Heart right ventricle (tissue), 16 donors: ENCODE results near the gene PXN. TPM values are rescaled to one million over a fixed set of nuclear protein-coding genes. Genes with fewer than 3 reads are reported as not detected.
"Not testable (repeated sequence)": the region's sequence is repeated elsewhere in the genome, so short reads cannot be mapped to it uniquely, and the experiment has no call there.

Experiments used
- ATAC-seq, 8 donors: fragments of 200-7000 bp; cut with Tn5 transposase; one replicate each; pipeline ENCODE4 v1.9.1; 2020; ENCODE audit warnings: mild to moderate bottlenecking in 8 of 8, moderate library complexity in 8 of 8, moderate number of reproducible peaks in 1 of 8
- DNase-seq, 2 donors: peaks; one replicate each; pipeline ENCODE4 v3.0.0-alpha.2; 2020
- H3K27ac ChIP-seq, 10 donors: fragments of 200-600 bp; sonication (generic) in 2 of 10; one replicate each; pipeline versions ENCODE4 v1.5.0 to v1.8.0; 2020 to 2022; ENCODE audit warnings: mild to moderate bottlenecking in 3 of 10
- H3K27me3 ChIP-seq, 7 donors: fragments of 200-600 bp; one replicate each; pipeline ENCODE4 v1.8.0; 2021 to 2022; ENCODE audit warnings: mild to moderate bottlenecking in 2 of 7
- H3K36me3 ChIP-seq, 9 donors: fragments of 200-600 bp; sonication (generic) in 1 of 9; one replicate each; pipeline versions ENCODE4 v1.5.0 to v1.8.0; 2020 to 2022; ENCODE audit warnings: mild to moderate bottlenecking in 2 of 9
- H3K4me1 ChIP-seq, 9 donors: fragments of 200-600 bp; sonication (generic) in 1 of 9; one replicate each; pipeline versions ENCODE4 v1.5.0 to v1.8.0; 2020 to 2022; ENCODE audit warnings: mild to moderate bottlenecking in 4 of 9
- H3K4me3 ChIP-seq, 10 donors: fragments of 200-600 bp; sonication (generic) in 2 of 10; one replicate each; pipeline versions ENCODE4 v1.5.0 to v1.8.0; 2020 to 2022; ENCODE audit warnings: mild to moderate bottlenecking in 7 of 10, moderate library complexity in 2 of 10
- H3K9me3 ChIP-seq, 11 donors: fragments of 200-600 bp in 10 of 11; sonication (generic) in 2 of 11; one replicate each; pipeline versions ENCODE4 v1.5.0 to v1.8.0; 2013 to 2022; ENCODE audit warnings: mild to moderate bottlenecking in 2 of 11, control low read depth in 1 of 11, moderate library complexity in 1 of 11
- WGBS, 2 donors: extraction: QIAGEN DNeasy Blood & Tissue Kit; methylation state at CpG; one replicate each; pipeline ENCODE4 v1.1.7; 2013; ENCODE audit warnings: inconsistent platforms in 1 of 2; 5-methylcytosine and 5-hydroxymethylcytosine counted together
- intact Hi-C, 10 donors: fragments of 100-400 bp; cut with DNase I; formaldehyde crosslinking; loops; one replicate each; pipeline versions ENCODE4 v1.11.1 to v1.14.2; 2022
- polyA plus RNA-seq, 2 donors: library from polyadenylated mRNA; stranded (reverse); fragments of 200-250 nt; gene quantifications; one replicate each; pipeline ENCODE4 v1.2.3, GENCODE V29; 2013
- total RNA-seq, 10 donors: library from RNA; stranded (reverse); fragmentation: NEBNext Ultra II Directional in 3 of 10; extraction: Animal tissue kit (Norgen Biotek cat#: 25700) in 3 of 10; gene quantifications; one replicate each; pipeline versions ENCODE4 v1.2.1 to v1.2.4, GENCODE V29; 2021 to 2023
- TF ChIP-seq, protein P1 (sequence below), 9 donors: fragments of 200-600 bp; sonication (generic) in 2 of 9; IDR thresholded peaks; one replicate each; pipeline versions ENCODE4 v1.5.0 to v1.8.0; 2021 to 2022; ENCODE audit warnings: antibody characterized with exemption in 9 of 9, mild to moderate bottlenecking in 5 of 9, moderate library complexity in 1 of 9
- donor health status: Arrhythmogenic right ventricular cardiomyopathy.
- donor health status: ischemic (EF 13 %, LVEDD 7.1; RV severe dilation, severe dysfunction).
- donor health status: healthy with polysubstance abuse.
- donor health status: DM: no; HTN: yes; CAD: no.
- donor health status: DM: no; HTN: no; CAD: no.
- donor health status: ischemic (EF 25% LVEDD 6.9; RV normal size, moderate dysfunction).
- donor health status: ischemic (EF 25% LVEDD 5.7; RV mildly dilated, moderate dysfunction).
- donor health status: healthy.
- donor health status: DM: yes; HTN: yes; CAD: no.
- donor health status: Ischemic cardiomyopathy.
- donor health status: ischemic (EF 35%, LVEDD 5.7; RV mildly dilated, moderate dysfunction).
- donor health status: nonischemic (EF 11% LVEDD 7.7; RV severe dilation, severe dysfunction).
- donor health status: DM: yes; HTN: yes; CAD: no.
- donor health status: PGD.
- donor health status: ischemic (EF 29% LVEDD 5.4; RV normal size, mild dysfunction).
- donor health status: nonischemic (EF 23%, LVEDD 6.1; RV moderate dilation, normal function).

PXN gene
- total and polyA plus RNA-seq, 12 donors, result 41.2 to 123 (median 63.3) TPM

DNA sequence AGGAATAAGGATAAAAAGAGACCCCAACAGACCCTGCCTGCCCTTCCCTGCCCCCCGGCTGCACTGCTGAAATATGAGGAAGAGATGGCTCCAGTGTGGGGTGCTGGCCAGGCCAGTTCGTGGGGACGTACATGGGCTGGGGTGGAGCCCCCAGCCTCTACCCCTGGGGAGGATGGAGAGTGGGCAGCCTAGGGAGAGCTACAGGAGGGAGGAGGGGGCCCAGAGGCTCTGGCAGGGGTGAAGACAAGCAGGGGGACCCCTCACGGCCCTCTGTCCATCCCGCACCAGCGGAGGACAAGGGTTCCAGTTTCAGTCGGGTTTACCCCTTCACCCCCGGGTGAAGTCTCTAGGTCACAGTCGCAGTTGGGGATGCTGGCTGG, 53.6 kb downstream of the PXN start:
- Histone ChIP-seq H3K4me1 (no peaks in the 10 kb centered on the region), H3K36me3 (peaks cover 0 to 88% (median 46%) of the 10 kb centered on the region in 9 donors), H3K9me3 (no peaks in the 10 kb centered on the region), H3K4me3 (no peak overlapping the region), H3K27ac (no peak overlapping the region), H3K27me3 (no peaks in the 10 kb centered on the region)
- TF ChIP-seq, protein P1, sequence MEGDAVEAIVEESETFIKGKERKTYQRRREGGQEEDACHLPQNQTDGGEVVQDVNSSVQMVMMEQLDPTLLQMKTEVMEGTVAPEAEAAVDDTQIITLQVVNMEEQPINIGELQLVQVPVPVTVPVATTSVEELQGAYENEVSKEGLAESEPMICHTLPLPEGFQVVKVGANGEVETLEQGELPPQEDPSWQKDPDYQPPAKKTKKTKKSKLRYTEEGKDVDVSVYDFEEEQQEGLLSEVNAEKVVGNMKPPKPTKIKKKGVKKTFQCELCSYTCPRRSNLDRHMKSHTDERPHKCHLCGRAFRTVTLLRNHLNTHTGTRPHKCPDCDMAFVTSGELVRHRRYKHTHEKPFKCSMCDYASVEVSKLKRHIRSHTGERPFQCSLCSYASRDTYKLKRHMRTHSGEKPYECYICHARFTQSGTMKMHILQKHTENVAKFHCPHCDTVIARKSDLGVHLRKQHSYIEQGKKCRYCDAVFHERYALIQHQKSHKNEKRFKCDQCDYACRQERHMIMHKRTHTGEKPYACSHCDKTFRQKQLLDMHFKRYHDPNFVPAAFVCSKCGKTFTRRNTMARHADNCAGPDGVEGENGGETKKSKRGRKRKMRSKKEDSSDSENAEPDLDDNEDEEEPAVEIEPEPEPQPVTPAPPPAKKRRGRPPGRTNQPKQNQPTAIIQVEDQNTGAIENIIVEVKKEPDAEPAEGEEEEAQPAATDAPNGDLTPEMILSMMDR (IDR thresholded peaks at IDR 0.05), result no peak
- 83 to 89% methylated on average over 9 of the region's 9 CpGs for WGBS, 2 donors
- ATAC-seq (peak in 1 of 8 donors; percentile 20), DNase-seq (no peak)
- intact Hi-C loops, result no loop called here

GRCh38 chr12:120211243-120211903, 54.2 kb downstream of the PXN start:
- ATAC-seq, result no peak
- WGBS, 2 donors, result 91 to 94% methylated on average over 12 of the region's 12 CpGs
- H3K36me3 ChIP-seq, result peaks cover 0 to 88% (median 46%) of the 10 kb centered on the region in 9 donors

GRCh38 chr12:120209851-120210250, 55.7 kb downstream of the PXN start:
- Histone ChIP-seq H3K4me1 (no peaks in the 10 kb centered on the region), H3K4me3 (no peak overlapping the region), H3K27ac (no peak overlapping the region), H3K27me3 (no peaks in the 10 kb centered on the region), H3K9me3 (no peaks in the 10 kb centered on the region), H3K36me3 (peaks cover 0 to 75% (median 43%) of the 10 kb centered on the region in 9 donors)
- ATAC-seq (no peak), DNase-seq (no peak)
- intact Hi-C loops, result no loop called here
- whole genome bisulfite sequencing, 2 donors, result 93 to 95% methylated on average over 13 of the region's 13 CpGs
- TF ChIP-seq, protein P1 (IDR thresholded peaks at IDR 0.05), result no peak

More at GRCh38 chr12:120211243-120211903, 54.2 kb downstream of the PXN start:
- no peaks in the 10 kb centered on the region for H3K4me1 ChIP-seq
- no peaks in the 10 kb centered on the region for H3K27me3 ChIP-seq
- TF ChIP-seq, protein P1 (IDR thresholded peaks at IDR 0.05), result no peak
- intact Hi-C loops, result no loop called here
- H3K27ac ChIP-seq, result no peak overlapping the region
- H3K4me3 ChIP-seq, result no peak overlapping the region
- no peaks in the 10 kb centered on the region for H3K9me3 ChIP-seq
- DNase-seq, result no peak

DNA sequence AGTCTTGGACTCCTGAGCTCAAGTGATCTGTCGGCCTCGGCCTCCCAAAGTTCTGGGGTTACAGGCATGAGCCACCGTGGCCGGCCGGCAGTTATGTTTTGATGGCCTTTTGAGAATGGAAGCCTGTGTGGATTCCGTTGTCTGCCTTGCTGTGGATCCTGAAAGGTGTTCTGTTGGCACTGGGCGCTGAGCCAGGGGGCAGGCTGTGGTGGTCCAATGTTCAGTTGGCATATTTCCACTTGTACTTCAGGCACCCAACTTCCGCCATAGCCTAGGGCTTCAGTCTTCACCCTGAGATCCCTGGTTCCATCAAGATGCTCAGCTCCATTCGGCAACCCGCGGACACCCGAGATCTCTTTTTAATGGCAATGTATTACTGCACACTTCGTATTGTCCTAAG, 58.3 kb downstream of the PXN start:
- ATAC-seq, result no peak
- H3K9me3 ChIP-seq, result no peaks in the 10 kb centered on the region
- 95 to 97% methylated on average over 13 of the region's 13 CpGs for WGBS, 2 donors
- H3K27me3 ChIP-seq, result no peaks in the 10 kb centered on the region
- no peaks in the 10 kb centered on the region for H3K4me1 ChIP-seq
- H3K4me3 ChIP-seq, result no peak overlapping the region
- TF ChIP-seq, protein P1 (IDR thresholded peaks at IDR 0.05), result no peak
- H3K27ac ChIP-seq, result no peak overlapping the region
- H3K36me3 ChIP-seq, result peaks cover 0 to 48% (median 17%) of the 10 kb centered on the region in 9 donors
- no peak for DNase-seq
- intact Hi-C loops, result no loop called here

DNA sequence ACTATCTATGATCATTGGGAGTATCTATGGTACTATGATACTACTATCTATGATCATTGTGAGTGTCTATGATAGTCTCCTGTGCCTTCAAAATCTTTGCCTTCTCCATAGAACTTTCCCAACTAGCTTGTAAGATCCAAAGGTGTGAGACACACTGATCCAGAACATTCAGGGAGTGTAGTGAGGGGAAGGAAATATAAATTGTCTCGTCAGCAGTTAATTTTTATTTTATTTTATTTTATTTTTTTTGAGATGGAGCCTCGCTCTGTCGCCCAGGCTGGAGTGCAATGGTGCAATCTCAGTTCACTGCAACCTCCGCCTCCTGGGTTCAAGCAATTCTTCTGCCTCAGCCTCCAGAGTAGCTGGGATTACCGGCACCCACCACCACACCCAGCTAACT, 58.7 kb downstream of the PXN start:
- ATAC-seq, H3K4me3 ChIP-seq, H3K27ac ChIP-seq, H3K4me1 ChIP-seq, intact Hi-C loops, H3K27me3 ChIP-seq, H3K9me3 ChIP-seq, DNase-seq: not testable (repeated sequence)
- H3K36me3 ChIP-seq, result peaks cover 0 to 44% (median 13%) of the 10 kb centered on the region in 9 donors
- WGBS, 2 donors, result 96 to 97% methylated on average over 5 of the region's 5 CpGs
